HT-29 (cell line): Measurements from ENCODE around the gene KIAA0930. TPM values are rescaled to one million over a fixed set of nuclear protein-coding genes. Genes with fewer than 3 reads are reported as not detected.

ENCODE experiments used
- DNase-seq: peaks from one replicate; pipeline ENCODE4 v3.0.0-alpha.2; 2015; ENCODE audit warnings: low spot score
- total RNA-seq: library from RNA; depleted of rRNA; stranded (reverse); fragments of >200 nt; shearing (Covaris generic); gene quantifications from 2 replicates; pipeline ENCODE4 v1.2.3, GENCODE V29; 2014

The KIAA0930 gene
- total RNA-seq, 1 experiment from 2014 or later = 43.2 TPM

GRCh38 chr22:45238076-45238956 is 2.4 kb downstream of the KIAA0930 start:
- DNase-seq = no peak

- DNase-seq = no peak
These were observed 3.4 kb downstream of the KIAA0930 start for GRCh38 chr22:45237065-45237990.

- DNase-seq = no peak
These were observed 4.8 kb downstream of the KIAA0930 start for GRCh38 chr22:45235851-45236342.

- DNase-seq = no peak
These were observed 5.5 kb downstream of the KIAA0930 start for GRCh38 chr22:45235101-45235777.

GRCh38 chr22:45233827-45234226 is 6.9 kb downstream of the KIAA0930 start:
- no peak for DNase-seq

- no peak for DNase-seq
These were observed 7.3 kb downstream of the KIAA0930 start for GRCh38 chr22:45233386-45233785.

- DNase-seq = no peak
These were observed 9.4 kb downstream of the KIAA0930 start for GRCh38 chr22:45231293-45231692.

GRCh38 chr22:45230026-45230721 is 10.5 kb downstream of the KIAA0930 start:
- DNase-seq = no peak

- no peak for DNase-seq
These were observed 11.5 kb downstream of the KIAA0930 start for GRCh38 chr22:45229181-45229580.

- no peak for DNase-seq
These were observed 12.3 kb downstream of the KIAA0930 start for GRCh38 chr22:45228401-45228754.

GRCh38 chr22:45227645-45228400 is 12.9 kb downstream of the KIAA0930 start:
- no peak for DNase-seq

- DNase-seq = peak; percentile 63
These were observed 14.0 kb downstream of the KIAA0930 start for GRCh38 chr22:45226503-45227186.

GRCh38 chr22:45225732-45226502 is 14.8 kb downstream of the KIAA0930 start:
- no peak for DNase-seq

GRCh38 chr22:45224988-45225731 is 15.5 kb downstream of the KIAA0930 start:
- no peak for DNase-seq

GRCh38 chr22:45224331-45224730 is 16.4 kb downstream of the KIAA0930 start:
- no peak for DNase-seq

- DNase-seq = no peak
These were observed 17.2 kb downstream of the KIAA0930 start for GRCh38 chr22:45223304-45224117.

GRCh38 chr22:45221201-45221600 is 19.5 kb downstream of the KIAA0930 start:
- DNase-seq = no peak
